A549 (cell line): ENCODE results near the gene ADD2. TPM values are rescaled to one million over a fixed set of nuclear protein-coding genes. Genes with fewer than 3 reads are reported as not detected.

Experiments used
- ATAC-seq, 2 experiments: fragments of 200-7000 bp in 1 of 2; fragments of >200 bp in 1 of 2; cut with Nextera tagmentation in 1 of 2; cut with Tn5 transposase in 1 of 2; 3 replicates each; pipeline versions ENCODE4 v1.8.0 to v1.9.1; 2018 to 2020; ENCODE audit warnings: mild to moderate bottlenecking in 1 of 2, moderate library complexity in 1 of 2
- CTCF ChIA-PET: fragments of 300-600 bp; sonication (Branson Sonifier 250); formaldehyde crosslinking; extraction: SDS; loops from one replicate; lab custom pipeline; 2021; ENCODE audit warnings: antibody characterized with exemption, inconsistent platforms; lab: Yijun Ruan, JAX
- POLR2A ChIA-PET: fragments of 350-600 bp; formaldehyde crosslinking; extraction: SDS; loops from one replicate; lab custom pipeline; 2021; ENCODE audit warnings: antibody characterized with exemption, inconsistent platforms; lab: Yijun Ruan, JAX
- DNase-seq, 2 experiments: peaks; one replicate each; pipeline versions ENCODE4 v3.0.0 to v3.0.0-alpha.2; 2011 to 2016; ENCODE audit warnings: low read depth in 1 of 2, low spot score in 1 of 2
- FAIRE-seq: peaks from 2 replicates; lab custom pipeline; 2011; peaks lifted over from hg19 to GRCh38; lab: Jason Lieb, UNC
- H3K27ac ChIP-seq, 2 experiments: fragments of >200 bp; sonication (Bioruptor Twin); formaldehyde crosslinking; 3 replicates each; pipeline ENCODE4 v1.5.1; 2016 to 2017
- H3K4me1 ChIP-seq: fragments of >200 bp; sonication (Bioruptor Twin); formaldehyde crosslinking; 3 replicates; pipeline ENCODE4 v1.6.1; 2016
- H3K4me2 ChIP-seq: fragments of >200 bp; sonication (Bioruptor Twin); formaldehyde crosslinking; 3 replicates; pipeline ENCODE4 v1.6.1; 2016
- H3K4me3 ChIP-seq: fragments of >200 bp; sonication (Bioruptor Twin); formaldehyde crosslinking; 3 replicates; pipeline ENCODE4 v1.5.1; 2016
- H3K9me3 ChIP-seq: fragments of >200 bp; sonication (Bioruptor Twin); formaldehyde crosslinking; 3 replicates; pipeline ENCODE4 v1.6.1; 2016
- CBX2 ChIP-seq: fragments of 200-600 bp; sonication (generic); IDR thresholded peaks from 2 replicates; pipeline ENCODE4 v1.6.1; 2016; ENCODE audit warnings: low read depth, mild to moderate bottlenecking, borderline replicate concordance
- CHD2 ChIP-seq: fragments of 150-350 bp; IDR thresholded peaks from 2 replicates; pipeline ENCODE4 v1.6.1; 2014; ENCODE audit warnings: low read length; ENCODE audit not compliant: partially characterized antibody
- CHD4 ChIP-seq: fragments of 200-600 bp; sonication (generic); IDR thresholded peaks from 2 replicates; pipeline ENCODE4 v1.6.1; 2016; ENCODE audit warnings: antibody characterized with exemption, mild to moderate bottlenecking, borderline replicate concordance
- EHF ChIP-seq: fragments of 250-450 bp; sonication (Bioruptor Pico); IDR thresholded peaks from 2 replicates; pipeline ENCODE4 v1.5.0; 2020; ENCODE audit warnings: mild to moderate bottlenecking
- FOSB ChIP-seq: fragments of 250-450 bp; sonication (Bioruptor Pico); IDR thresholded peaks from 2 replicates; pipeline ENCODE4 v1.5.0; 2020; ENCODE audit warnings: mild to moderate bottlenecking, moderate library complexity
- FOSL2 ChIP-seq, 2 experiments: fragments of 450-650 bp in 1 of 2; fragments of >200 bp in 1 of 2; sonication (Bioruptor Twin) in 1 of 2; formaldehyde crosslinking; IDR thresholded peaks; 2 replicates each; pipeline versions ENCODE4 v1.5.0 to v1.6.1; 2016 to 2020; ENCODE audit warnings: mild to moderate bottlenecking in 1 of 2, moderate library complexity in 1 of 2
- FOXS1 ChIP-seq: fragments of 250-450 bp; sonication (Bioruptor Pico); IDR thresholded peaks from 2 replicates; pipeline ENCODE4 v1.5.0; 2020; ENCODE audit warnings: mild to moderate bottlenecking, moderate library complexity
- GATA3 ChIP-seq: IDR thresholded peaks from 2 replicates; pipeline ENCODE4 v1.6.1; 2012; ENCODE audit warnings: borderline replicate concordance
- HEYL ChIP-seq: fragments of 250-450 bp; sonication (Bioruptor Pico); IDR thresholded peaks from 2 replicates; pipeline ENCODE4 v1.8.0; 2021; ENCODE audit warnings: mild to moderate bottlenecking, moderate library complexity
- KDM1A ChIP-seq: fragments of 200-600 bp; sonication (generic); IDR thresholded peaks from 2 replicates; pipeline ENCODE4 v1.6.1; 2016; ENCODE audit warnings: low read depth, mild to moderate bottlenecking
- KDM5A ChIP-seq: fragments of 200-600 bp; sonication (generic); IDR thresholded peaks from 2 replicates; pipeline ENCODE4 v1.6.1; 2016; ENCODE audit warnings: antibody characterized with exemption, mild to moderate bottlenecking
- MAZ ChIP-seq: fragments of 150-350 bp; IDR thresholded peaks from 2 replicates; pipeline ENCODE4 v1.6.1; 2014; ENCODE audit warnings: antibody characterized with exemption, low read depth, low read length, borderline replicate concordance
- MYC ChIP-seq: IDR thresholded peaks from 2 replicates; pipeline ENCODE4 v1.6.1; 2012; ENCODE audit warnings: mild to moderate bottlenecking, inconsistent platforms, low read length, improper control_type of control experiment, borderline replicate concordance
- NPAS2 ChIP-seq: fragments of 250-450 bp; sonication (Bioruptor Pico); IDR thresholded peaks from 2 replicates; pipeline ENCODE4 v1.8.0; 2022; ENCODE audit warnings: mild to moderate bottlenecking, moderate library complexity, borderline replicate concordance
- NR3C1 ChIP-seq: fragments of >200 bp; sonication (Bioruptor Twin); formaldehyde crosslinking; IDR thresholded peaks from 3 replicates; pipeline ENCODE4 v1.6.1; 2017
- PHF8 ChIP-seq: fragments of 200-600 bp; sonication (generic); IDR thresholded peaks from 2 replicates; pipeline ENCODE4 v1.6.1; 2016; ENCODE audit warnings: low read depth, mild to moderate bottlenecking, antibody characterized with exemption, moderate library complexity, borderline replicate concordance
- POLR2A ChIP-seq: IDR thresholded peaks from 2 replicates; pipeline ENCODE4 v1.6.1; 2012; ENCODE audit warnings: mild to moderate bottlenecking, low read length
- RARB ChIP-seq: fragments of 250-450 bp; sonication (Bioruptor Pico); IDR thresholded peaks from 2 replicates; pipeline ENCODE4 v1.8.0; 2021; ENCODE audit warnings: mild to moderate bottlenecking, moderate library complexity
- RFX5 ChIP-seq: fragments of 450-650 bp; IDR thresholded peaks from 2 replicates; pipeline ENCODE4 v1.7.1; 2014; ENCODE audit warnings: antibody characterized with exemption, mild to moderate bottlenecking, moderate library complexity
- SREBF2 ChIP-seq: fragments of 450-650 bp; IDR thresholded peaks from 2 replicates; pipeline ENCODE4 v1.6.1; 2014; ENCODE audit warnings: mild to moderate bottlenecking, moderate library complexity
- ZC3H11A ChIP-seq: fragments of 450-650 bp; IDR thresholded peaks from 2 replicates; pipeline ENCODE4 v1.6.1; 2014; ENCODE audit warnings: antibody characterized with exemption, mild to moderate bottlenecking
- ZNF302 ChIP-seq: fragments of 250-450 bp; sonication (Bioruptor Pico); IDR thresholded peaks from 2 replicates; pipeline ENCODE4 v1.9.0; 2021; ENCODE audit warnings: inconsistent platforms, mild to moderate bottlenecking, moderate library complexity
- ZSCAN20 ChIP-seq: fragments of 250-450 bp; sonication (Bioruptor Pico); IDR thresholded peaks from 2 replicates; pipeline ENCODE4 v1.8.0; 2022; ENCODE audit warnings: mild to moderate bottlenecking, moderate library complexity
- WGBS: methylation state at CpG from one replicate; pipeline ENCODE4 v1.1.6; 2017; ENCODE audit errors: missing lambda C conversion rate; 5-methylcytosine and 5-hydroxymethylcytosine counted together
- polyA plus RNA-seq, 4 experiments: library from polyadenylated mRNA; depleted of rRNA in 3 of 4; stranded (reverse); fragments of >200 nt; fragmentation: RNase III in 1 of 4; extraction: RNeasy Plus Mini Kit Qiagen cat#74134 plus additional on column Dnase treatment in 1 of 4; gene quantifications; 2 replicates in 3 of 4; 3 replicates in 1 of 4; pipeline ENCODE4 v1.2.3, GENCODE V29; 2011 to 2017
- TF ChIP-seq, protein P1 (sequence below): fragments of 250-450 bp; sonication (Bioruptor Pico); IDR thresholded peaks from 2 replicates; pipeline ENCODE4 v1.5.0; 2021; ENCODE audit warnings: mild to moderate bottlenecking, moderate library complexity, borderline replicate concordance
- TF ChIP-seq, protein P2 (sequence below): fragments of >200 bp; sonication (Bioruptor Twin); formaldehyde crosslinking; IDR thresholded peaks from 2 replicates; pipeline ENCODE4 v1.6.1; 2016
- TF ChIP-seq, protein P3 (sequence below): IDR thresholded peaks from 2 replicates; pipeline ENCODE4 v1.6.1; 2012
- TF ChIP-seq, protein P4 (sequence below): fragments of 450-650 bp; IDR thresholded peaks from 2 replicates; pipeline ENCODE4 v1.6.1; 2014; ENCODE audit warnings: antibody characterized with exemption
- TF ChIP-seq, protein P5 (sequence below): fragments of 250-450 bp; sonication (Bioruptor Pico); IDR thresholded peaks from 2 replicates; pipeline ENCODE4 v1.5.0; 2020; ENCODE audit warnings: low read depth, mild to moderate bottlenecking, moderate library complexity
- TF ChIP-seq, protein P6 (sequence below): fragments of 150-350 bp; IDR thresholded peaks from 2 replicates; pipeline ENCODE4 v1.6.1; 2014; ENCODE audit warnings: low read depth, mild to moderate bottlenecking, low read length

Gene ADD2
- polyA plus RNA-seq, 2 of the 4 experiments (the other 2 are of a cell fraction) = 18.0 to 25.5 TPM

DNA sequence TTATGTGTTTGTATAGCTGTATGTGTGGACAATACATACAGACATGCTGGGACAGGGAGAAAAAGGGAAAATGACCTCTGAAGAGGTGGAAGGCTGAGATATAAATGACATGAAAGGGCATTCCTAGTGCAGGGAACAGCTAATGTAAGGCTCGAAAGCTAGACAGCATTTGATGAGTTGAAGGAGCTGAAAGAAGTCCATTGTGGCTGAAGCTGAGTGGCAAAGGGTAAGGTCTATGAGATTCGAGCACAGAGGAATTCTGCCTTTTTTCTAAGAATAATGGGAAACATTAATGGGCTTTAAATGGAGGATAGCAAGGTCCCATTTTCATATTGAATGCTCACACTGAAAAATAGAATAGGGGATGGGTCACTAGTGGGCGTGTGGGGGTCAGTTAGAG is 23.6 kb downstream of the ADD2 start:
- POLR2A ChIA-PET = interaction anchor here (0.6 kb wide), 1 partner anchor 11 kb away, joined by 5 read pairs; no protein-coding TSS in a partner anchor
- FAIRE-seq (no peak), DNase-seq (no peak)

DNA sequence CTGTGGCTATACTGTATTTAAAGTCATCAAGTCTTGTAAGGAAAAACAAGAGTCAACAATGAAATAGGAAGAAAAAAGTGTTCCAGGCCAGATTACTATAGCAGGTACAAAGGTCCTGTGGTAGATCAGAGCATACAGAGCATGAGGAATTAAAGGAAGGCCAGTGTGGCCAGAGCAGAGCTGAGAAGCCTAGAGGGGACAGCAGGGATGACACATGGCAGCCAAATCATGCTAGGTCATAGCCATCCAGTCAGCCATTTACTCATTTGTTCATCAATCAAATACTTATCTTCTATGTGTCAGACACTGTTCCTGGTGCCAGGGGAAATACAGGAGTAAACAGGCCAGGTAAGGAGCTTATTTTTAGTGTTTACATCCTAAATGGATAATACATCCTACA is 24.3 kb downstream of the ADD2 start:
- CTCF ChIA-PET = interaction anchor here (0.8 to 1.5 kb wide), 4 partner anchors 24 to 126 kb away, joined by 3 to 5 read pairs (median 3); partner anchors contain the start of gene ADD2
- DNase-seq = no peak
- FAIRE-seq = no peak
- H3K4me3 ChIP-seq = no peak overlapping the region
- H3K9me3 ChIP-seq = no peaks in the 10 kb centered on the region
- ATAC-seq = peak; percentile 42 to 68; a peak in 2 of 6 replicates
- H3K4me1 ChIP-seq = no peaks in the 10 kb centered on the region
- no peak overlapping the region for H3K27ac ChIP-seq
- POLR2A ChIA-PET = no interaction called here
- H3K4me2 ChIP-seq = no peak overlapping the region
- TF ChIP-seq, protein P1, sequence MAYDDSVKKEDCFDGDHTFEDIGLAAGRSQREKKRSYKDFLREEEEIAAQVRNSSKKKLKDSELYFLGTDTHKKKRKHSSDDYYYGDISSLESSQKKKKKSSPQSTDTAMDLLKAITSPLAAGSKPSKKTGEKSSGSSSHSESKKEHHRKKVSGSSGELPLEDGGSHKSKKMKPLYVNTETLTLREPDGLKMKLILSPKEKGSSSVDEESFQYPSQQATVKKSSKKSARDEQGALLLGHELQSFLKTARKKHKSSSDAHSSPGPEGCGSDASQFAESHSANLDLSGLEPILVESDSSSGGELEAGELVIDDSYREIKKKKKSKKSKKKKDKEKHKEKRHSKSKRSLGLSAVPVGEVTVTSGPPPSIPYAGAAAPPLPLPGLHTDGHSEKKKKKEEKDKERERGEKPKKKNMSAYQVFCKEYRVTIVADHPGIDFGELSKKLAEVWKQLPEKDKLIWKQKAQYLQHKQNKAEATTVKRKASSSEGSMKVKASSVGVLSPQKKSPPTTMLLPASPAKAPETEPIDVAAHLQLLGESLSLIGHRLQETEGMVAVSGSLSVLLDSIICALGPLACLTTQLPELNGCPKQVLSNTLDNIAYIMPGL (CRISPR knock-in tag) = no peak
- TF ChIP-seq NPAS2 (CRISPR knock-in tag) (no peak), POLR2A (no peak), HEYL (CRISPR knock-in tag) (no peak), RFX5 (no peak), KDM5A (no peak), RARB (no peak), CHD4 (peak; percentile 53; the same call in 1 of the 2 replicates), NR3C1 (no peak), KDM1A (peak; percentile 83; the same call in 1 of the 2 replicates), CBX2 (no peak), MYC (no peak)
- TF ChIP-seq, all 56 proteins: peak for 2

More for the DNA sequence above, 23.6 kb downstream of the ADD2 start:
- TF ChIP-seq EHF (CRISPR knock-in tag) (no peak), RARB (no peak), SREBF2 (no peak), ZNF302 (CRISPR knock-in tag) (no peak), CBX2 (no peak), NPAS2 (CRISPR knock-in tag) (no peak), CHD4 (no peak), ZSCAN20 (CRISPR knock-in tag) (no peak), CHD2 (no peak), GATA3 (no peak)
- TF ChIP-seq, protein P2, sequence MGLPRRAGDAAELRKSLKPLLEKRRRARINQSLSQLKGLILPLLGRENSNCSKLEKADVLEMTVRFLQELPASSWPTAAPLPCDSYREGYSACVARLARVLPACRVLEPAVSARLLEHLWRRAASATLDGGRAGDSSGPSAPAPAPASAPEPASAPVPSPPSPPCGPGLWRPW = no peak
- TF ChIP-seq, protein P3, sequence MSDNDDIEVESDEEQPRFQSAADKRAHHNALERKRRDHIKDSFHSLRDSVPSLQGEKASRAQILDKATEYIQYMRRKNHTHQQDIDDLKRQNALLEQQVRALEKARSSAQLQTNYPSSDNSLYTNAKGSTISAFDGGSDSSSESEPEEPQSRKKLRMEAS = no peak
- WGBS = 80% methylated on average over 3 of the region's 3 CpGs
- no peak overlapping the region for H3K27ac ChIP-seq
- no peak for ATAC-seq
- H3K4me3 ChIP-seq = no peak overlapping the region
- CTCF ChIA-PET = interaction anchor here (0.8 to 1.5 kb wide), 3 partner anchors 23 to 127 kb away, joined by 3 to 5 read pairs (median 3); partner anchors contain the start of gene ADD2
- H3K4me2 ChIP-seq = no peak overlapping the region
- no peaks in the 10 kb centered on the region for H3K4me1 ChIP-seq
- no peaks in the 10 kb centered on the region for H3K9me3 ChIP-seq

DNA sequence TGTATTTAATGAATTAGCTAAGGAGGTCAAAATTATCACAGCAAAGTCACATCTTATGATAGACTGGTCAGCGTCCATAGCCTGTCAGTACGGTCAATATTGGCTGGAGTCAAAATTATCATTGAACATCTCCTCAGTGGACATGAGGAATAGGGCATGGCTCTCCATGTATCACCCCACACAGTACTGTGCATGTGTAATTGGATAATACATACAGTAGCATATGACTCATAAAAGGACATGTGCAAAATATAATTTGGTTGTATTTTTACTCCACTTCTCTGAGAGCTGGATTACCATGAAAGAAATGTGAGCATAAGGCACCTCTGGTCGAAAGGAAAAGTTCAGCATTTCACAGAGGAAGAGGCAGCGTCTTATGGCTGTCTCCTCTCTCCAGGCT is 24.9 kb downstream of the ADD2 start:
- Histone ChIP-seq H3K9me3 (no peaks in the 10 kb centered on the region), H3K4me2 (no peak overlapping the region), H3K4me1 (no peaks in the 10 kb centered on the region), H3K4me3 (no peak overlapping the region), H3K27ac (no peak overlapping the region)
- ChIA-PET CTCF (interaction anchor here (1.2 to 1.5 kb wide), 3 partner anchors 25 to 122 kb away, joined by 3 to 5 read pairs (median 3); partner anchors contain the start of gene ADD2), POLR2A (no interaction called here)
- peak; percentile 28 for FAIRE-seq
- no peak for DNase-seq
- 70% methylated on average over 4 of the region's 4 CpGs for WGBS
- ATAC-seq = no peak
- TF ChIP-seq, protein P4, sequence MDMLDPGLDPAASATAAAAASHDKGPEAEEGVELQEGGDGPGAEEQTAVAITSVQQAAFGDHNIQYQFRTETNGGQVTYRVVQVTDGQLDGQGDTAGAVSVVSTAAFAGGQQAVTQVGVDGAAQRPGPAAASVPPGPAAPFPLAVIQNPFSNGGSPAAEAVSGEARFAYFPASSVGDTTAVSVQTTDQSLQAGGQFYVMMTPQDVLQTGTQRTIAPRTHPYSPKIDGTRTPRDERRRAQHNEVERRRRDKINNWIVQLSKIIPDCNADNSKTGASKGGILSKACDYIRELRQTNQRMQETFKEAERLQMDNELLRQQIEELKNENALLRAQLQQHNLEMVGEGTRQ = no peak
- TF ChIP-seq KDM1A (no peak), KDM5A (no peak), FOXS1 (no peak), RFX5 (no peak), FOSL2 (IDR thresholded peaks at IDR 0.05) (no peak), FOSL2 (CRISPR knock-in tag; IDR thresholded peaks at IDR 0.05) (no peak), MYC (no peak), MAZ (no peak), FOSB (CRISPR knock-in tag) (no peak), ZC3H11A (no peak), SREBF2 (no peak), PHF8 (no peak)
- TF ChIP-seq, protein P5, sequence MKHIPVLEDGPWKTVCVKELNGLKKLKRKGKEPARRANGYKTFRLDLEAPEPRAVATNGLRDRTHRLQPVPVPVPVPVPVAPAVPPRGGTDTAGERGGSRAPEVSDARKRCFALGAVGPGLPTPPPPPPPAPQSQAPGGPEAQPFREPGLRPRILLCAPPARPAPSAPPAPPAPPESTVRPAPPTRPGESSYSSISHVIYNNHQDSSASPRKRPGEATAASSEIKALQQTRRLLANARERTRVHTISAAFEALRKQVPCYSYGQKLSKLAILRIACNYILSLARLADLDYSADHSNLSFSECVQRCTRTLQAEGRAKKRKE (CRISPR knock-in tag) = no peak
- TF ChIP-seq, protein P6, sequence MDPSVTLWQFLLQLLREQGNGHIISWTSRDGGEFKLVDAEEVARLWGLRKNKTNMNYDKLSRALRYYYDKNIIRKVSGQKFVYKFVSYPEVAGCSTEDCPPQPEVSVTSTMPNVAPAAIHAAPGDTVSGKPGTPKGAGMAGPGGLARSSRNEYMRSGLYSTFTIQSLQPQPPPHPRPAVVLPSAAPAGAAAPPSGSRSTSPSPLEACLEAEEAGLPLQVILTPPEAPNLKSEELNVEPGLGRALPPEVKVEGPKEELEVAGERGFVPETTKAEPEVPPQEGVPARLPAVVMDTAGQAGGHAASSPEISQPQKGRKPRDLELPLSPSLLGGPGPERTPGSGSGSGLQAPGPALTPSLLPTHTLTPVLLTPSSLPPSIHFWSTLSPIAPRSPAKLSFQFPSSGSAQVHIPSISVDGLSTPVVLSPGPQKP = no peak
- TF ChIP-seq, protein P2 = no peak
